PFSK-1 (cell line): Measurements from ENCODE around the gene RIPOR1.

ENCODE experiments used
- FOXP2 ChIP-seq: optimal IDR thresholded peaks from 2 replicates; pipeline ENCODE3; 2011; ENCODE audit warnings: borderline replicate concordance, control low read depth, inconsistent platforms; ENCODE audit not compliant: insufficient read depth; ENCODE audit errors: extremely low read length, extremely low read depth
- POLR2AphosphoS5 ChIP-seq: IDR thresholded peaks from 2 replicates; pipeline ENCODE4 v1.6.1; 2012; ENCODE audit warnings: low read depth, mild to moderate bottlenecking, control low read depth, low read length, moderate library complexity
- SIN3A ChIP-seq: IDR thresholded peaks from 2 replicates; pipeline ENCODE4 v1.6.1; 2012; ENCODE audit warnings: mild to moderate bottlenecking, low read length, moderate library complexity, borderline replicate concordance; ENCODE audit not compliant: insufficient read depth
- TAF1 ChIP-seq: IDR thresholded peaks from 2 replicates; pipeline ENCODE4 v1.6.1; 2012; ENCODE audit warnings: low read length, control low read depth, borderline replicate concordance; ENCODE audit not compliant: insufficient read depth
- TF ChIP-seq, protein P1 (sequence below), 2 experiments: IDR thresholded peaks; 2 replicates each; pipeline versions ENCODE4 v1.6.1 to v1.8.0; 2011 to 2012; ENCODE audit warnings: low read depth in 2 of 2, low read length in 2 of 2, control low read depth in 1 of 2, inconsistent platforms in 1 of 2, mild to moderate bottlenecking in 1 of 2, moderate library complexity in 1 of 2; ENCODE audit not compliant: insufficient read depth in 1 of 2

RIPOR1 gene

DNA sequence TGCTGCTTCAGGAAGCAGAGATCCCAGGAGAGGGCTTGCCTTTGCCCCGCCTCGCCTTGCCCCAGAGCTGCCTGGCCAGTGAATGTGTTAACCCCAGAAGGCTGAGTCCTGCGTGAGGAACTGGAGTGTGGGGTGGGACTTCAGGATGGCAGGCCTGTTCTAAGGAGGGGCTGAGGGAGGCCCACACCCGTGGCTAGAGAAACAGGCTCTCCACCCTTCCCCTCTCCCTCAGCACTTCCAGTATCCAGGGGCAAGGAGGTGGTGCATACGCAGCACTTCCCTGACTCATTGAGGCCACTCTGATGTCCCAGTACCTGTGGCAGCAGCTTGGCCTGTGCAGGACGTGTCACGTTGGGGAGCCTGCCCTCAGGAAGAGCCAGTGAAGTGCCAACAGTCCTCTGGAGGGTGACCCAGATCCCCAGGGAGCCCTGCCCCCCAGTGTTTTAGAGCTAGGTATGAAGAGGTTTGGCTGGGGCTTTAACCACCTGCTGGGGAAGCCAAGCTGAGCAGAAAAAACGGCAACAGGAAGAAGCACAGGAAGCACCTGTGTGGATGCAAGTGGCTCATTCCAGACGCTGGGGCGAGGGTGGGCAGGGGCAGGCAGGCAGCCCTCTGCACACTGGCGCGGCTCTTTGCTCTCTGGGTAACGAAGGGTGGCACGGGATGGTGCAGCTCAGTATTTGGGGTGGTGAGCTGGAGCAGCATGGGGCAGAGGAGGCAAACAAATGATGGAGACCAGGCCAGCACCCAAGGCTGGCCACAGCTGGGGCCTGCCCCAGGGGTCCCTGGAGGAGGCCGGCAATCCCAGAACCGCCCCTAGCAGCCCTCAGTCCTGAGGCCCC, 19.0 kb downstream of the RIPOR1 start:
- no peak for TF ChIP-seq FOXP2
- TF ChIP-seq TAF1, result no peak
- TF ChIP-seq, protein P1, sequence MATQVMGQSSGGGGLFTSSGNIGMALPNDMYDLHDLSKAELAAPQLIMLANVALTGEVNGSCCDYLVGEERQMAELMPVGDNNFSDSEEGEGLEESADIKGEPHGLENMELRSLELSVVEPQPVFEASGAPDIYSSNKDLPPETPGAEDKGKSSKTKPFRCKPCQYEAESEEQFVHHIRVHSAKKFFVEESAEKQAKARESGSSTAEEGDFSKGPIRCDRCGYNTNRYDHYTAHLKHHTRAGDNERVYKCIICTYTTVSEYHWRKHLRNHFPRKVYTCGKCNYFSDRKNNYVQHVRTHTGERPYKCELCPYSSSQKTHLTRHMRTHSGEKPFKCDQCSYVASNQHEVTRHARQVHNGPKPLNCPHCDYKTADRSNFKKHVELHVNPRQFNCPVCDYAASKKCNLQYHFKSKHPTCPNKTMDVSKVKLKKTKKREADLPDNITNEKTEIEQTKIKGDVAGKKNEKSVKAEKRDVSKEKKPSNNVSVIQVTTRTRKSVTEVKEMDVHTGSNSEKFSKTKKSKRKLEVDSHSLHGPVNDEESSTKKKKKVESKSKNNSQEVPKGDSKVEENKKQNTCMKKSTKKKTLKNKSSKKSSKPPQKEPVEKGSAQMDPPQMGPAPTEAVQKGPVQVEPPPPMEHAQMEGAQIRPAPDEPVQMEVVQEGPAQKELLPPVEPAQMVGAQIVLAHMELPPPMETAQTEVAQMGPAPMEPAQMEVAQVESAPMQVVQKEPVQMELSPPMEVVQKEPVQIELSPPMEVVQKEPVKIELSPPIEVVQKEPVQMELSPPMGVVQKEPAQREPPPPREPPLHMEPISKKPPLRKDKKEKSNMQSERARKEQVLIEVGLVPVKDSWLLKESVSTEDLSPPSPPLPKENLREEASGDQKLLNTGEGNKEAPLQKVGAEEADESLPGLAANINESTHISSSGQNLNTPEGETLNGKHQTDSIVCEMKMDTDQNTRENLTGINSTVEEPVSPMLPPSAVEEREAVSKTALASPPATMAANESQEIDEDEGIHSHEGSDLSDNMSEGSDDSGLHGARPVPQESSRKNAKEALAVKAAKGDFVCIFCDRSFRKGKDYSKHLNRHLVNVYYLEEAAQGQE (IDR thresholded peaks at IDR 0.05; ENCODE audit: insufficient read depth in 1 of 2, low read depth in 2 of 2, low read length in 2 of 2), result no peak
- no peak for TF ChIP-seq SIN3A
- TF ChIP-seq POLR2AphosphoS5, result no peak

DNA sequence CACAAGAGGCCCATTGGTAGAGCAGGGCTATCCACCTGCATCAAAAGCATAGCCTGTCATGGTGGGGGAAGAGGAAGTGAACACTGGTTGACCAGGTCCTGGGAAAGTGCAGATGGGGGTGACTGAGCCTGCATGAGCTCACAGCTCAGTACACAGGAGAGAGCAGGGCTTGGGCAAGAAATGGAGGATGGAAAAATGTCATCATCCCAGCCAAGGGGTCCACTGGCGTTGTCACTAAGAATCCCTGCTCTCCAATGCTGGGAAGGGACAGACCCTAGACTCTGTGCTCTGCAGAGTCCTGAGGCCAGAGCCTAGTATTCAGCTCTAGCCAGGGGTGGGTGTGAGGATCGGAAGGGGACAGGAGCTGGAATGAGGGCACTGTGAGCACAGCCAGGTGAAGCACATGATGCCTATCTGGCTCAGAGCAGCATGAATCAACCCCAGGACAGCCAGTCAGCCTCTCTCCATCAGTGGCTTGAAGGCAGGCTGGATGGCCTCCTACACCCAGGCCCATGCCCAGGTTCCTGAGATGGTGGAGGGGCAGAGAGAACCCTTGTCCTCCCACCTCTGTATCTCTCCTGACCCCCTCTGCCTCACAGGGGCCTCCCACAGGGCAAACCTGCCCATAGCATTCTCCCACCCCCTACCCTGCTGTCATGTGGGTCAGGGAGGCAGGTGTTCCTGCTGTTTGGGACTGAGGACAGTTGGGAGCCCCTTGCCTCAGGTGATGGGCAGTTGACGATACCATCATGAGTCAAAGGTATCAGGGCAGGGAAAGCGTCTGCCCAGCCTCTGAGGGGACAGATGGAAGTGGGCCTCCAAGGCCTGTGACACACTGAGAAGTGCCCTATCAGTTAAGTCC, 19.9 kb downstream of the RIPOR1 start:
- TF ChIP-seq TAF1, result no peak
- TF ChIP-seq POLR2AphosphoS5, result 0 out of 2 replicates have a peak, but pooled peaks have one; percentile 11

DNA sequence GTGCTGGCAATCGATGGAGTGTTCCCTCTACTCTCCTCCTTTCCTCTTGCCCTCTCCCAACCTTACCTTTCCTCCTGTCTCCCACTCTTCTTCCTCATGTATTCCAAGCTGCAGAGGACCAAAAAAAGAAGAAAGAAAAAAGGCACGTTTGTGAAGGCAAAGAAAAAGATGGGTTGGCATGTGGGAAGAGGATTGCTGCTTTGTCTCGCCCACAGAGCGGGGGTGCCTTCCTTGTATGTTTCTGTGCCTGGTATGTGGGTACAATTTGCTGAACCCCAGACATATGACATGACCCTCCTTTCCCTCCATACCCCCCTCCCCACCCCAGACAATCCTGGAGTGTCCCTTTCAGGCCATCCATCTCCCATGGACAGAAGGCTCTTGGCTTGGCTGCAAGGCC, 20.6 kb downstream of the RIPOR1 start:
- TF ChIP-seq TAF1, result no peak
- TF ChIP-seq FOXP2, result no peak
- TF ChIP-seq SIN3A, result no peak
- TF ChIP-seq POLR2AphosphoS5, result no peak
- TF ChIP-seq, protein P1 (IDR thresholded peaks at IDR 0.05; ENCODE audit: insufficient read depth in 1 of 2, low read depth in 2 of 2, low read length in 2 of 2), result no peak

GRCh38 chr16:67549936-67550335, 21.3 kb downstream of the RIPOR1 start:
- TF ChIP-seq POLR2AphosphoS5, result no peak
- TF ChIP-seq, protein P1 (IDR thresholded peaks at IDR 0.05; ENCODE audit: insufficient read depth in 1 of 2, low read depth in 2 of 2, low read length in 2 of 2), result no peak
- no peak for TF ChIP-seq SIN3A
- no peak for TF ChIP-seq FOXP2
- no peak for TF ChIP-seq TAF1

DNA sequence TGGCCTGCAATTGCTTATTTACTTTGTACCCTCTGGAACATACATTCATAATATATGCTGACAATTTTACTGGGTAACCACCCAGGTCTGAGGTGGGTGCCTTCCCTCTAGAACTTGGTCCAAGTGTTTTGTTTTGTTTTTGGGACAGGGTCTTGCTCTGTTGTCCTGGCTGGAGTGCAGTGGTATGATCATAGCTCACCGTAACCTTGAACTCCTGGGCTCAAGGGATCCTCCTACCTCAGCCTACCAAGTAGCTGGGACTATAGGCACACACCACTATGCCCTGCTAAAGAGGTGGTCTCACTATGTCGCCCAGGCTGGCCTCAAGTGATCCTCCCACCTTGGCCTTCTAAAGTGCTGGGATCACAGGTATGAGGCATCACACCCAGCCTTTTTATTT, 22.5 kb downstream of the RIPOR1 start:
- TF ChIP-seq, protein P1 (IDR thresholded peaks at IDR 0.05; ENCODE audit: insufficient read depth in 1 of 2, low read depth in 2 of 2, low read length in 2 of 2), result no peak
- no peak for TF ChIP-seq FOXP2
- TF ChIP-seq TAF1, result no peak
- no peak for TF ChIP-seq SIN3A
- no peak for TF ChIP-seq POLR2AphosphoS5
